IMR-90 (cell line): ENCODE results near the gene USP25. TPM values are rescaled to one million over a fixed set of nuclear protein-coding genes. Genes with fewer than 3 reads are reported as not detected.

Source experiments
- ATAC-seq: fragments of 200-7000 bp; cut with Tn5 transposase; 2 replicates; pipeline ENCODE4 v1.9.1; 2020; ENCODE audit warnings: low read depth, mild to moderate bottlenecking, moderate library complexity
- BruUV-seq: library from RNA; stranded (reverse); fragments of 400-500 nt; replicated peaks from 2 replicates; lab custom pipeline; 2021; lab: Mats Ljungman, UMichigan
- CTCF ChIA-PET: fragments of 300-600 bp; formaldehyde crosslinking; extraction: SDS; loops from one replicate; lab custom pipeline; 2021; ENCODE audit warnings: antibody characterized with exemption; lab: Yijun Ruan, JAX
- POLR2A ChIA-PET: fragments of 300-600 bp; sonication (Branson Sonifier 250); formaldehyde crosslinking; loops from one replicate; lab custom pipeline; 2022; ENCODE audit warnings: antibody characterized with exemption; ENCODE audit not compliant: unreplicated experiment; lab: Charles Lee
- DNase-seq: peaks from one replicate; pipeline ENCODE4 v3.0.0; 2013
- H2AFZ ChIP-seq: replicated peaks from 2 replicates; pipeline ENCODE3; 2013; ENCODE audit warnings: low read length, mild to moderate bottlenecking; ENCODE audit not compliant: poor library complexity
- H2AK5ac ChIP-seq: 2 replicates; pipeline ENCODE4 v1.6.1; 2013; ENCODE audit warnings: low read depth, low read length, inconsistent platforms
- H2AK9ac ChIP-seq: replicated peaks from 2 replicates; pipeline ENCODE3; 2013; ENCODE audit warnings: mild to moderate bottlenecking, low read depth, low read length, moderate library complexity; ENCODE audit not compliant: poor library complexity
- H2BK120ac ChIP-seq: 2 replicates; pipeline ENCODE4 v1.6.1; 2013; ENCODE audit warnings: low read depth, low read length, inconsistent platforms
- H2BK15ac ChIP-seq: 3 replicates; pipeline ENCODE4 v1.6.1; 2013; ENCODE audit warnings: low read depth, low read length, inconsistent platforms
- H2BK20ac ChIP-seq: 2 replicates; pipeline ENCODE4 v1.6.1; 2013; ENCODE audit warnings: low read depth, mild to moderate bottlenecking, inconsistent platforms, low read length, moderate library complexity
- H2BK5ac ChIP-seq: 2 replicates; pipeline ENCODE4 v1.6.1; 2013; ENCODE audit warnings: mild to moderate bottlenecking, low read depth, low read length, inconsistent platforms; ENCODE audit not compliant: poor library complexity, severe bottlenecking
- H3K14ac ChIP-seq: replicated peaks from 2 replicates; pipeline ENCODE4 v1.6.1; 2013; ENCODE audit warnings: low read depth, low read length, inconsistent platforms
- H3K18ac ChIP-seq: 2 replicates; pipeline ENCODE4 v1.6.1; 2013; ENCODE audit warnings: low read depth, low read length, control low read depth
- H3K23ac ChIP-seq: 2 replicates; pipeline ENCODE4 v1.6.1; 2013; ENCODE audit warnings: low read depth, low read length, inconsistent platforms
- H3K27ac ChIP-seq: 2 replicates; pipeline ENCODE4 v1.5.1; 2013; ENCODE audit warnings: mild to moderate bottlenecking, control low read depth, low read length; ENCODE audit not compliant: insufficient read depth
- H3K27me3 ChIP-seq: 2 replicates; pipeline ENCODE4 v1.6.1; 2013; ENCODE audit warnings: low read length; ENCODE audit not compliant: control insufficient read depth, insufficient read depth
- H3K36me3 ChIP-seq: 2 replicates; pipeline ENCODE4 v1.6.1; 2013; ENCODE audit warnings: low read length, mixed read lengths; ENCODE audit not compliant: control insufficient read depth, insufficient read depth
- H3K4ac ChIP-seq: 2 replicates; pipeline ENCODE4 v1.6.1; 2013; ENCODE audit warnings: low read depth, low read length, inconsistent platforms
- H3K4me1 ChIP-seq: 2 replicates; pipeline ENCODE4 v1.6.1; 2013; ENCODE audit warnings: low read length, mixed read lengths; ENCODE audit not compliant: control insufficient read depth, insufficient read depth
- H3K4me2 ChIP-seq: 2 replicates; pipeline ENCODE4 v1.6.1; 2013; ENCODE audit warnings: low read depth, mild to moderate bottlenecking, control low read depth, low read length, moderate library complexity
- H3K4me3 ChIP-seq: 2 replicates; pipeline ENCODE4 v1.5.1; 2013; ENCODE audit warnings: low read depth, mild to moderate bottlenecking, control low read depth, low read length, moderate library complexity; ENCODE audit not compliant: insufficient read depth
- H3K56ac ChIP-seq: 2 replicates; pipeline ENCODE4 v1.6.1; 2013; ENCODE audit warnings: low read length, inconsistent platforms; ENCODE audit not compliant: insufficient read depth; ENCODE audit errors: extremely low read depth
- H3K79me1 ChIP-seq, 2 experiments: 2 replicates each; pipeline ENCODE4 v1.6.1; 2013; ENCODE audit warnings: low read length in 2 of 2, inconsistent platforms in 1 of 2, low read depth in 1 of 2
- H3K9ac ChIP-seq: 2 replicates; pipeline ENCODE4 v1.6.1; 2013; ENCODE audit warnings: low read depth, low read length, control low read depth
- H3K9me1 ChIP-seq: 2 replicates; pipeline ENCODE4 v1.6.1; 2013; ENCODE audit warnings: low read length, inconsistent platforms; ENCODE audit not compliant: insufficient read depth
- H3K9me3 ChIP-seq: 2 replicates; pipeline ENCODE4 v1.6.1; 2013; ENCODE audit warnings: low read length; ENCODE audit not compliant: control insufficient read depth, insufficient read depth
- H4K20me1 ChIP-seq: 2 replicates; pipeline ENCODE4 v1.6.1; 2013; ENCODE audit warnings: low read length, inconsistent platforms; ENCODE audit not compliant: insufficient read depth
- H4K5ac ChIP-seq: 2 replicates; pipeline ENCODE4 v1.6.1; 2013; ENCODE audit warnings: mild to moderate bottlenecking, low read depth, low read length, control low read depth
- H4K8ac ChIP-seq, 2 experiments: 2 replicates each; pipeline ENCODE4 v1.6.1; 2013; ENCODE audit warnings: low read depth in 2 of 2, low read length in 2 of 2, control low read depth in 1 of 2, inconsistent platforms in 1 of 2
- H4K91ac ChIP-seq: 2 replicates; pipeline ENCODE4 v1.6.1; 2013; ENCODE audit warnings: low read depth, low read length, inconsistent platforms; ENCODE audit not compliant: insufficient read depth
- CEBPB ChIP-seq: IDR thresholded peaks from 2 replicates; pipeline ENCODE4 v1.6.1; 2012; ENCODE audit warnings: low read depth, low read length, improper control_type of control experiment
- CHD1 ChIP-seq: IDR thresholded peaks from 2 replicates; pipeline ENCODE4 v1.6.1; 2012; ENCODE audit warnings: low read depth, low read length, improper control_type of control experiment
- FOS ChIP-seq: fragments of 150-350 bp; IDR thresholded peaks from 2 replicates; pipeline ENCODE4 v1.6.1; 2016; ENCODE audit warnings: low read depth, low read length
- RAD21 ChIP-seq: IDR thresholded peaks from 2 replicates; pipeline ENCODE4 v1.6.1; 2012; ENCODE audit warnings: low read length, improper control_type of control experiment
- RCOR1 ChIP-seq: IDR thresholded peaks from 2 replicates; pipeline ENCODE4 v1.6.1; 2012; ENCODE audit warnings: mild to moderate bottlenecking, low read length, improper control_type of control experiment; ENCODE audit not compliant: insufficient replicate concordance
- RFX5 ChIP-seq: IDR thresholded peaks from 2 replicates; pipeline ENCODE4 v1.8.0; 2012; ENCODE audit warnings: low read depth, mild to moderate bottlenecking, low read length, moderate library complexity
- WGBS, 2 experiments: methylation state at CpG; one replicate each; pipeline versions ENCODE4 v1.1.5 to v1.1.7; 2013; ENCODE audit warnings: missing lambda C conversion rate in 2 of 2; ENCODE audit not compliant: insufficient read length in 1 of 2; ENCODE audit errors: extremely low coverage in 2 of 2; 5-methylcytosine and 5-hydroxymethylcytosine counted together
- dilution Hi-C: fragments of 300-500 bp; cut with HindIII; formaldehyde crosslinking; loops from one replicate; pipeline ENCODE4 v1.14.3; 2018; ENCODE audit warnings: low sequenced_read_pairs; ENCODE audit not compliant: unreplicated experiment
- in situ Hi-C: fragments of 300-500 bp; cut with MboI; formaldehyde crosslinking; loops from 3 replicates; pipeline ENCODE4 v1.14.3; 2019; ENCODE audit warnings: low sequenced_read_pairs, inconsistent platforms, mixed read lengths
- intact Hi-C: fragments of 100-400 bp; cut with micrococcal nuclease; formaldehyde crosslinking; loops from 2 replicates; pipeline ENCODE4 v1.10.0; 2022
- polyA plus RNA-seq, 3 experiments: library from polyadenylated mRNA; depleted of rRNA; stranded (reverse); fragments of >200 nt; gene quantifications; 2 replicates each; pipeline ENCODE4 v1.2.3, GENCODE V29; 2012; ENCODE audit warnings: low replicate concordance in 1 of 3
- total RNA-seq: library from RNA; depleted of rRNA; stranded (reverse); fragments of >200 nt; gene quantifications from 2 replicates; pipeline ENCODE4 v1.2.3, GENCODE V29; 2012
- TF ChIP-seq, protein P1 (sequence below): fragments of 150-350 bp; IDR thresholded peaks from 2 replicates; pipeline ENCODE4 v1.6.1; 2016; ENCODE audit warnings: low read depth, mild to moderate bottlenecking, low read length, moderate library complexity, borderline replicate concordance

Gene USP25
- total and polyA plus RNA-seq, 2 of the 4 experiments (the other 2 are of a cell fraction), result 9.3 to 23.3 TPM

DNA sequence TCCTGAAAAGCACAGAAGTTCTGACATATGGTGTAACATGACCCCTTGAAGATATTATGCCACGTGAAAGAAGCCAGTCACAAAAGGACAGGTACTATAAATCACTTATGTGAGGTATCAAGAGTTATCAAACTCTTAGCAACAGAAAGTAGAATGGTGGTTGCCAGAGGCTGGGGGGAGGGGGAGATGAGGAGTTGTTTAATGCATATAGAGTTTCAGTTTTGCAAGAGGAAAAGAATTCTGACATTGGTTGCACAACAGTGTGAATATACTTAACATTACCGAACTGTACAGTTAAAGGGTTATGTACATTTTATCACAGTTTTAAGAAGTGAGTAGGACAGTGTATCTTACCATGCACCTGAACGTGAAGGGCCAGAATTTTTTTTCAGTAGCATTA is 80.0 kb downstream of the USP25 start:
- H2BK120ac ChIP-seq, result no peak overlapping the region
- H2BK20ac ChIP-seq, result no peak overlapping the region
- H3K4me2 ChIP-seq, result peak overlapping the region; percentile 70
- in situ Hi-C loops (no loop called here), dilution Hi-C loops (no loop called here), intact Hi-C loops (no loop called here)
- H2BK5ac ChIP-seq, result no peak overlapping the region
- ATAC-seq (peak; percentile 90), DNase-seq (peak; percentile 78)
- no CpG with 5 or more reads among the region's 3 CpGs for WGBS, 2 experiments
- H4K20me1 ChIP-seq, result no peaks in the 10 kb centered on the region
- H3K56ac ChIP-seq, result no peak overlapping the region
- no peak overlapping the region for H3K18ac ChIP-seq
- POLR2A ChIA-PET, result no interaction called here
- H2AK9ac ChIP-seq, result no peak overlapping the region
- no peaks in the 10 kb centered on the region for H3K9me1 ChIP-seq
- H3K4me1 ChIP-seq, result peaks cover 3% of the 10 kb centered on the region
- H2AK5ac ChIP-seq, result no peak overlapping the region
- no peak overlapping the region for H3K9ac ChIP-seq
- no peak overlapping the region for H3K14ac ChIP-seq
- H3K9me3 ChIP-seq, result no peaks in the 10 kb centered on the region
- CTCF ChIA-PET, result no interaction called here
- no peak overlapping the region for H3K4me3 ChIP-seq
- no peak for TF ChIP-seq RAD21
- no peak for TF ChIP-seq RCOR1
- TF ChIP-seq RFX5, result 0 out of 2 replicates have a peak, but pooled peaks have one; percentile 4
- TF ChIP-seq CEBPB, result peak; percentile 96
- no peak for TF ChIP-seq FOS
- TF ChIP-seq, protein P1, sequence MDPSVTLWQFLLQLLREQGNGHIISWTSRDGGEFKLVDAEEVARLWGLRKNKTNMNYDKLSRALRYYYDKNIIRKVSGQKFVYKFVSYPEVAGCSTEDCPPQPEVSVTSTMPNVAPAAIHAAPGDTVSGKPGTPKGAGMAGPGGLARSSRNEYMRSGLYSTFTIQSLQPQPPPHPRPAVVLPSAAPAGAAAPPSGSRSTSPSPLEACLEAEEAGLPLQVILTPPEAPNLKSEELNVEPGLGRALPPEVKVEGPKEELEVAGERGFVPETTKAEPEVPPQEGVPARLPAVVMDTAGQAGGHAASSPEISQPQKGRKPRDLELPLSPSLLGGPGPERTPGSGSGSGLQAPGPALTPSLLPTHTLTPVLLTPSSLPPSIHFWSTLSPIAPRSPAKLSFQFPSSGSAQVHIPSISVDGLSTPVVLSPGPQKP, result no peak
- TF ChIP-seq CHD1, result no peak
- H4K5ac ChIP-seq, result no peak overlapping the region
- no peaks in the 10 kb centered on the region for H3K36me3 ChIP-seq
- no peaks in the 10 kb centered on the region for H3K27me3 ChIP-seq
- no peak overlapping the region for H4K8ac ChIP-seq
- no peak overlapping the region for H3K27ac ChIP-seq
- no peak overlapping the region for H4K91ac ChIP-seq
- no peak overlapping the region for H2AFZ ChIP-seq
- H3K23ac ChIP-seq, result no peak overlapping the region
- H2BK15ac ChIP-seq, result no peak overlapping the region
- H3K79me1 ChIP-seq, result peaks cover 0 to 15% of the 10 kb centered on the region in 2 experiments; a peak in 3 of 4 replicates
- no peak overlapping the region for H3K4ac ChIP-seq
- no TSS peak for BruUV-seq
